ENCODE measurements around the gene NCL. TPM values are rescaled to one million over a fixed set of nuclear protein-coding genes. Genes with fewer than 3 reads are reported as not detected.

Gene NCL
- total and polyA plus RNA-seq, 2 of the 13 experiments (the other 11 are each of a cell fraction or from before 2014, with no cell fraction given): 105 to 779 TPM

GRCh38 chr2:231502596-231502995, 38.3 kb upstream of the NCL start (continued):
- no peak for TF ChIP-seq PRDM15 (CRISPR knock-in tag; IDR thresholded peaks at IDR 0.05)
- no peak for TF ChIP-seq FOXC1 (CRISPR knock-in tag; IDR thresholded peaks at IDR 0.05; ENCODE audit: borderline replicate concordance)

GRCh38 chr2:231497651-231498050, 33.4 kb upstream of the NCL start:
- 54% methylated on average over 1 of the region's 1 CpG for WGBS (ENCODE audit: low lambda C conversion rate)
- in situ Hi-C loops (cut with HindIII; ENCODE audit: extremely low pct_ligation_motif_present, low pct_unique_long_range_greater_than_20kb): no loop called here
- H3K27ac ChIP-seq (ENCODE audit: extremely low read length, insufficient read depth, low read length): no peak overlapping the region
- intact Hi-C loops (cut with micrococcal nuclease; ENCODE audit: unreplicated experiment): no loop called here
- H4K20me1 ChIP-seq (ENCODE audit: insufficient read depth, low read length): no peaks in the 10 kb centered on the region
- no peaks in the 10 kb centered on the region for H3K9me3 ChIP-seq (ENCODE audit: low read length)
- POLR2A ChIA-PET: no interaction called here
- H3K27me3 ChIP-seq (ENCODE audit: control insufficient read depth in 1 of 2, insufficient read depth in 2 of 2, low read length in 2 of 2): peaks cover 0 to 9% of the 10 kb centered on the region in 2 experiments; a peak in 1 of 5 replicates
- TF ChIP-seq TBX3 (IDR thresholded peaks at IDR 0.05; ENCODE audit: borderline replicate concordance) (no peak), ZNF264 (CRISPR knock-in tag; IDR thresholded peaks at IDR 0.05) (no peak), MAFF (IDR thresholded peaks at IDR 0.05; ENCODE audit: low read depth, low read length) (peak; percentile 82), GABPA (IDR thresholded peaks at IDR 0.05; ENCODE audit: low read depth, low read length) (no peak), GABPA (CRISPR knock-in tag; IDR thresholded peaks at IDR 0.05; ENCODE audit: low read depth) (no peak), ZNF329 (CRISPR knock-in tag; IDR thresholded peaks at IDR 0.05; ENCODE audit: low read depth) (no peak), EED (CRISPR knock-in tag; IDR thresholded peaks at IDR 0.05) (no peak), HHEX (CRISPR knock-in tag; IDR thresholded peaks at IDR 0.05) (no peak), IKZF4 (CRISPR knock-in tag; IDR thresholded peaks at IDR 0.05; ENCODE audit: borderline replicate concordance, low read depth, not compliant biosample characterization) (no peak), SRSF4 (IDR thresholded peaks at IDR 0.05; ENCODE audit: low read depth, low read length, poor library complexity, severe bottlenecking) (no peak), ZFY (CRISPR knock-in tag; IDR thresholded peaks at IDR 0.05) (no peak), MED13 (CRISPR knock-in tag; IDR thresholded peaks at IDR 0.05) (no peak), HNF4G (IDR thresholded peaks at IDR 0.05; ENCODE audit: borderline replicate concordance, low read depth, low read length) (no peak), HNF4G (CRISPR knock-in tag; IDR thresholded peaks at IDR 0.05; ENCODE audit: borderline replicate concordance, low read depth) (no peak), MAFK (conservative IDR thresholded peaks at IDR 0.05 in 1 of 2, IDR thresholded peaks at IDR 0.05 in 1 of 2; ENCODE audit: low read length in 2 of 2) (peak; percentile 79 to 89; a peak in 3 of 4 replicates), KLF9 (CRISPR knock-in tag; IDR thresholded peaks at IDR 0.05; ENCODE audit: low read depth) (no peak), ARID2 (CRISPR knock-in tag; IDR thresholded peaks at IDR 0.05; ENCODE audit: borderline replicate concordance) (no peak), MED1 (CRISPR knock-in tag; IDR thresholded peaks at IDR 0.05) (no peak), ZFP36 (IDR thresholded peaks at IDR 0.05; ENCODE audit: borderline replicate concordance, low read depth, low read length, partially characterized antibody) (no peak)
- BruUV-seq (replicated peaks): no TSS peak
- DNase-seq (ENCODE audit: low spot score): no peak
- no peaks in the 10 kb centered on the region for H3K36me3 ChIP-seq (replicated peaks in 1 of 2; ENCODE audit: control insufficient read depth in 1 of 2, insufficient read depth in 2 of 2, low read length in 2 of 2)
- no peak overlapping the region for H3K4me3 ChIP-seq (replicated peaks in 1 of 3; ENCODE audit: insufficient read depth in 1 of 3, low read depth in 2 of 3, low read length in 3 of 3)
- ATAC-seq: no peak
- CTCF ChIA-PET (ENCODE audit: low intra/inter-chr PET ratio, low total read pairs): no interaction called here
- H2AFZ ChIP-seq (ENCODE audit: low read length): no peak overlapping the region
- no peak for FAIRE-seq
- no peak overlapping the region for H3K4me2 ChIP-seq (ENCODE audit: low read depth, low read length)
- H3K79me2 ChIP-seq (ENCODE audit: insufficient read depth, low read length): no peaks in the 10 kb centered on the region
- H3K4me1 ChIP-seq (ENCODE audit: insufficient read depth, low read length): no peaks in the 10 kb centered on the region
- H3K9ac ChIP-seq (ENCODE audit: insufficient read depth, low read depth, low read length): no peak overlapping the region

All from HepG2 (cell line).